Liver (tissue), 3 donors: Measurements from ENCODE around the gene SLC6A3.

Experiments used
- ATF3 ChIP-seq: IDR thresholded peaks from 2 replicates; pipeline ENCODE4 v1.6.1; 2016; ENCODE audit warnings: antibody characterized with exemption
- CTCF ChIP-seq: fragments of 150-350 bp; IDR thresholded peaks from 2 replicates; pipeline ENCODE4 v1.5.1; 2017; ENCODE audit warnings: improper control_type of control experiment, low read depth, low read length; ENCODE audit not compliant: missing input control
- EGR1 ChIP-seq, 2 donors: IDR thresholded peaks; 2 replicates each; pipeline ENCODE4 v1.6.1; 2016 to 2018; ENCODE audit warnings: antibody characterized with exemption in 2 of 2, low read depth in 2 of 2
- FOXA1 ChIP-seq: IDR thresholded peaks from 2 replicates; pipeline ENCODE4 v1.6.1; 2016; ENCODE audit warnings: antibody characterized with exemption
- GABPA ChIP-seq, 2 donors: IDR thresholded peaks in 1 of 2; conservative IDR thresholded peaks in 1 of 2; 2 replicates each; pipeline ENCODE4 v1.6.1; 2016; ENCODE audit warnings: antibody characterized with exemption in 2 of 2, mild to moderate bottlenecking in 1 of 2, moderate library complexity in 1 of 2
- JUND ChIP-seq, 2 donors: IDR thresholded peaks; 2 replicates each; pipeline ENCODE4 v1.6.1; 2016; ENCODE audit warnings: antibody characterized with exemption in 2 of 2
- RAD21 ChIP-seq, 2 donors: IDR thresholded peaks; 2 replicates each; pipeline ENCODE4 v1.6.1; 2016; ENCODE audit warnings: antibody characterized with exemption in 2 of 2, mild to moderate bottlenecking in 2 of 2
- REST ChIP-seq: IDR thresholded peaks from 2 replicates; pipeline ENCODE4 v1.6.1; 2016; ENCODE audit warnings: antibody characterized with exemption, mild to moderate bottlenecking
- RXRA ChIP-seq, 2 donors: IDR thresholded peaks; 2 replicates each; pipeline ENCODE4 v1.6.1; 2017 to 2018; ENCODE audit warnings: antibody characterized with exemption in 2 of 2, mild to moderate bottlenecking in 1 of 2
- YY1 ChIP-seq: IDR thresholded peaks from 2 replicates; pipeline ENCODE4 v1.6.1; 2016; ENCODE audit warnings: antibody characterized with exemption, mild to moderate bottlenecking
- ZBTB33 ChIP-seq: IDR thresholded peaks from 2 replicates; pipeline ENCODE4 v1.6.1; 2016; ENCODE audit warnings: antibody characterized with exemption
- TF ChIP-seq, protein P1 (sequence below): IDR thresholded peaks from 2 replicates; pipeline ENCODE4 v1.6.1; 2016; ENCODE audit warnings: antibody characterized with exemption
- donor health status: healthy.
- donor health status: healthy.

- no peak for TF ChIP-seq CTCF
- TF ChIP-seq EGR1 (IDR thresholded peaks at IDR 0.05; ENCODE audit: low read depth in 2 of 2) = no peak
- TF ChIP-seq RXRA (IDR thresholded peaks at IDR 0.05) = no peak
- TF ChIP-seq FOXA1 = no peak
- no peak for TF ChIP-seq JUND (IDR thresholded peaks at IDR 0.05)
- TF ChIP-seq RAD21 (IDR thresholded peaks at IDR 0.05) = no peak
- no peak for TF ChIP-seq GABPA (IDR thresholded peaks at IDR 0.05 in 1 of 2, conservative IDR thresholded peaks at IDR 0.05 in 1 of 2)
- no peak for TF ChIP-seq ZBTB33
- TF ChIP-seq YY1 = no peak
- no peak for TF ChIP-seq REST
- TF ChIP-seq ATF3 = no peak
- TF ChIP-seq, protein P1, sequence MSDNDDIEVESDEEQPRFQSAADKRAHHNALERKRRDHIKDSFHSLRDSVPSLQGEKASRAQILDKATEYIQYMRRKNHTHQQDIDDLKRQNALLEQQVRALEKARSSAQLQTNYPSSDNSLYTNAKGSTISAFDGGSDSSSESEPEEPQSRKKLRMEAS = no peak
These were observed 30.8 kb downstream of the SLC6A3 start for GRCh38 chr5:1414311-1415058.
